GM12892 (cell line): ENCODE measurements around the gene MAPK12.

Source experiments
- POLR2AphosphoS5 ChIP-seq: IDR thresholded peaks from 2 replicates; pipeline ENCODE4 v1.6.1; 2011; ENCODE audit warnings: low read depth, low read length, control low read depth
- TAF1 ChIP-seq: IDR thresholded peaks from 2 replicates; pipeline ENCODE4 v1.6.1; 2011; ENCODE audit warnings: low read depth, mild to moderate bottlenecking, control low read depth, low read length, borderline replicate concordance

- TF ChIP-seq POLR2AphosphoS5 (no peak), TAF1 (no peak)
These were observed 9.3 kb upstream of the MAPK12 start for GRCh38 chr22:50270666-50271394.
